ENCODE data around the gene TNPO3. TPM values are rescaled to one million over a fixed set of nuclear protein-coding genes. Genes with fewer than 3 reads are reported as not detected.

Gene TNPO3
- total RNA-seq, 1 donor from 2014 or later = 42.6 TPM

GRCh38 chr7:128948312-128948973 is 106.5 kb downstream of the TNPO3 start:
- Mint-ChIP-seq H3K9me3 (ENCODE audit: unreplicated experiment) (no peaks in the 10 kb centered on the region), H3K27ac (ENCODE audit: unreplicated experiment) (no peak overlapping the region), H3K4me1 (ENCODE audit: unreplicated experiment) (no peaks in the 10 kb centered on the region), H3K36me3 (ENCODE audit: low read depth, unreplicated experiment) (peaks cover 11% of the 10 kb centered on the region), H3K27me3 (ENCODE audit: unreplicated experiment) (peaks cover 3% of the 10 kb centered on the region), H3K4me3 (ENCODE audit: unreplicated experiment) (no peak overlapping the region)
- DNase-seq (ENCODE audit: low spot score) = no peak
- no peak for TF ChIP-seq CTCF (IDR thresholded peaks at IDR 0.05; ENCODE audit: unreplicated experiment)

GRCh38 chr7:128947854-128948253 is 107.1 kb downstream of the TNPO3 start:
- Mint-ChIP-seq H3K36me3 (ENCODE audit: low read depth, unreplicated experiment) (peaks cover 11% of the 10 kb centered on the region), H3K27ac (ENCODE audit: unreplicated experiment) (peak overlapping the region; percentile 42), H3K4me1 (ENCODE audit: unreplicated experiment) (no peaks in the 10 kb centered on the region), H3K4me3 (ENCODE audit: unreplicated experiment) (no peak overlapping the region), H3K27me3 (ENCODE audit: unreplicated experiment) (peaks cover 3% of the 10 kb centered on the region), H3K9me3 (ENCODE audit: unreplicated experiment) (no peaks in the 10 kb centered on the region)
- no peak for TF ChIP-seq CTCF (IDR thresholded peaks at IDR 0.05; ENCODE audit: unreplicated experiment)
- DNase-seq (ENCODE audit: low spot score) = no peak

DNA sequence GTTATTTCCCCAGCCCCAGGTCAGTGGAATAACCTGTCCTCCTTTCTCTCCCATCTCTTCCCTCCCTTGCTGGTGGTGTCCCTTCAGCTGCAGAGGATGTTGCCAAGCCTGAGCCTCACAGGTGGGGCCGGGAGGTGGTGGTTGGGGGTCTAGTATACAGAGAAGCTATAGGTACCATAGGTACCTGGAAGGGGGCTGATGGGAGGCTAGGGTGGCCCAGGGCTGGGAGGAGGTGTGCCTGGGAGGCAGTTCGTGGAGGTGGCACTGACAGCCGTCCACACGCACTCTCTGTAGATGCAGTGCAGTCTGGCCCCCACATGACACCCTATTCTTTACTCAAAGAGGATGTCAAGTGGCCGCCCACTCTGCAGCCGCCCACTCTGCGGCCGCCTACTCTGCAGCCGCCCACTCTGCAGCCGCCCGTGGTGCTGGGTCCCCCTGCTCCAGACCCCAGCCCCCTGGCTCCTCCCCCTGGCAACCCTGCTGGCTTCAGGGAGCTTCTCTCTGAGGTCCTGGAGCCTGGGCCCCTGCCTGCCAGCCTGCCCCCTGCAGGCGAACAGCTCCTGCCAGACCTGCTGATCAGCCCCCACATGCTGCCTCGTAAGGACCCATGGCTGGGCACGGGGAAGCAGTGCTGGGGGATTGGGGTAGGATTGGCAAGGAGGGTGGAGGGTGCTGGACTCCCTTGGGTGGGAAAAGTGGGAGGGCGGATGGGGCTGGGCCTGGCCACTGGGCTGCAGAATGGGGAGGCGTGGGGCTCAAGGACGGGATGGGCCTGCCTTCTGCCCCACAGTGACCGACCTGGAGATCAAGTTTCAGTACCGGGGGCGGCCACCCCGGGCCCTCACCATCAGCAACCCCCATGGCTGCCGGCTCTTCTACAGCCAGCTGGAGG is 107.7 kb downstream of the TNPO3 start:
- peak; percentile 26 for TF ChIP-seq CTCF (IDR thresholded peaks at IDR 0.05; ENCODE audit: unreplicated experiment)
- H3K4me1 Mint-ChIP-seq (ENCODE audit: unreplicated experiment) = no peaks in the 10 kb centered on the region
- DNase-seq (ENCODE audit: low spot score) = no peak
- no peak overlapping the region for H3K4me3 Mint-ChIP-seq (ENCODE audit: unreplicated experiment)
- peaks cover 11% of the 10 kb centered on the region for H3K36me3 Mint-ChIP-seq (ENCODE audit: low read depth, unreplicated experiment)
- no peak overlapping the region for H3K27ac Mint-ChIP-seq (ENCODE audit: unreplicated experiment)
- no peaks in the 10 kb centered on the region for H3K9me3 Mint-ChIP-seq (ENCODE audit: unreplicated experiment)
- peaks cover 5% of the 10 kb centered on the region for H3K27me3 Mint-ChIP-seq (ENCODE audit: unreplicated experiment)

DNA sequence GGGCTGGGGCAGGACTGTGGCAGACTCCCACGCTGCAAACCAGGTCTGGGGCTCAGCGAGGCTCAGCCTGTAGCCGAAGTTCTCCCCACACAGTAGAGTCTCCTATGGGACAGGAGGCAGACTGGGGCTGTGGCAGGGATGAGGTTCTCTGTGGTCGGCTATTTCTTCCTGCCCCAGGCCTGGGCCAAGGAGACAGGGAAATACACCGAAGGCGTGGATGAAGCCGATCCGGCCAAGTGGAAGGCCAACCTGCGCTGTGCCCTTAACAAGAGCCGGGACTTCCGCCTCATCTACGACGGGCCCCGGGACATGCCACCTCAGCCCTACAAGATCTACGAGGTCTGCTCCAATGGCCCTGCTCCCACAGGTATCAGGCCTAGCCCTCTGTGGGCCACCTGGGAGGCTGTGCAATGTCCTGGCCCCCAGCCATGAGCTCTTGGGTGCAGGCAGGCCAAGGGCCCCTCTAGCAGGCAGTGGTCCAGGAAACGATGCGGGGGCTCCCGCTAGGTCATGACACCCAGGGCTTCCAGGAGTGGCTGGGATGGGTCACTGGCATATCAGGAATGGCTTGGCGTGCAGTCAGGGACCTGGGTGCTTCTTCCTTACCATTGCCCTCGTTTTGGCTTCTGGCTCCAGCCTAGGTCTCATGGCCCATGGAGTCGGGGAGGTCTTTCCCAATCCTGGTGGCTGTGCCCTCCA is 109.1 kb downstream of the TNPO3 start:
- Mint-ChIP-seq H3K36me3 (ENCODE audit: low read depth, unreplicated experiment) (peaks cover 6% of the 10 kb centered on the region), H3K27me3 (ENCODE audit: unreplicated experiment) (peaks cover 5% of the 10 kb centered on the region), H3K4me1 (ENCODE audit: unreplicated experiment) (peaks cover 8% of the 10 kb centered on the region), H3K4me3 (ENCODE audit: unreplicated experiment) (no peak overlapping the region), H3K27ac (ENCODE audit: unreplicated experiment) (no peak overlapping the region), H3K9me3 (ENCODE audit: unreplicated experiment) (no peaks in the 10 kb centered on the region)
- no peak for DNase-seq (ENCODE audit: low spot score)
- no peak for TF ChIP-seq CTCF (IDR thresholded peaks at IDR 0.05; ENCODE audit: unreplicated experiment)
